Tibial nerve (tissue), 3 donors: ENCODE measurements around the gene CASZ1.

ENCODE experiments used
- POLR2A ChIP-seq, 2 donors: fragments of 450-650 bp; IDR thresholded peaks; one replicate each; pipeline ENCODE4 v1.6.1; 2017; ENCODE audit warnings: antibody characterized with exemption in 2 of 2, mild to moderate bottlenecking in 2 of 2, moderate library complexity in 2 of 2
- TF ChIP-seq, protein P1 (sequence below), 5 experiments: fragments of 200-600 bp in 3 of 5; fragments of 450-650 bp in 2 of 5; sonication (generic) in 3 of 5; IDR thresholded peaks; one replicate each; pipeline ENCODE4 v1.5.1; 2016 to 2019; ENCODE audit warnings: antibody characterized with exemption in 5 of 5, mild to moderate bottlenecking in 3 of 5, moderate library complexity in 2 of 5

DNA sequence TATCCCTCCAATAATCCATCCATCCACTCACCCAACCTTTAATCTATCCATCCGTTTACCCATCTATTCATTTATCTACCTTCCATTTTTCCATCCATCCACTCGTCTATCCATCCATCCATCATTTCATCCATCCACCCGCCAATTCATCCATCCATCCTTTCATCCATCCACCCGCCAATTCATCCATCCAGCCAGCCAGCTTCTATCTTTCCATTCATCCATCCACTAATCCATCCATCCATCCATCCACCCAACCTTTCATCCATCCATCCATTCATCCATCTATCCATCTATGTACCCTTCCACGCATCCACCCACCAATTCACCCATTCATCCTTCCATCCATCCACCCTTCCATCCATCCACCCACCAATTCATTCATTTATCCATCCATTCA lies 10.5 kb upstream of the CASZ1 start:
- TF ChIP-seq, protein P1, sequence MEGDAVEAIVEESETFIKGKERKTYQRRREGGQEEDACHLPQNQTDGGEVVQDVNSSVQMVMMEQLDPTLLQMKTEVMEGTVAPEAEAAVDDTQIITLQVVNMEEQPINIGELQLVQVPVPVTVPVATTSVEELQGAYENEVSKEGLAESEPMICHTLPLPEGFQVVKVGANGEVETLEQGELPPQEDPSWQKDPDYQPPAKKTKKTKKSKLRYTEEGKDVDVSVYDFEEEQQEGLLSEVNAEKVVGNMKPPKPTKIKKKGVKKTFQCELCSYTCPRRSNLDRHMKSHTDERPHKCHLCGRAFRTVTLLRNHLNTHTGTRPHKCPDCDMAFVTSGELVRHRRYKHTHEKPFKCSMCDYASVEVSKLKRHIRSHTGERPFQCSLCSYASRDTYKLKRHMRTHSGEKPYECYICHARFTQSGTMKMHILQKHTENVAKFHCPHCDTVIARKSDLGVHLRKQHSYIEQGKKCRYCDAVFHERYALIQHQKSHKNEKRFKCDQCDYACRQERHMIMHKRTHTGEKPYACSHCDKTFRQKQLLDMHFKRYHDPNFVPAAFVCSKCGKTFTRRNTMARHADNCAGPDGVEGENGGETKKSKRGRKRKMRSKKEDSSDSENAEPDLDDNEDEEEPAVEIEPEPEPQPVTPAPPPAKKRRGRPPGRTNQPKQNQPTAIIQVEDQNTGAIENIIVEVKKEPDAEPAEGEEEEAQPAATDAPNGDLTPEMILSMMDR (IDR thresholded peaks at IDR 0.05): no peak
- TF ChIP-seq POLR2A (IDR thresholded peaks at IDR 0.05): no peak
